ENCODE measurements around the gene LGR6.

LGR6 gene

GRCh38 chr1:202220733-202221132 is 27.1 kb downstream of the LGR6 start:
- DNase-seq, result no peak

- DNase-seq, result peak; percentile 53
Measured at GRCh38 chr1:202221911-202222909, 28.6 kb downstream of the LGR6 start.

- DNase-seq, result no peak
Measured at GRCh38 chr1:202223121-202223860, 29.7 kb downstream of the LGR6 start.

GRCh38 chr1:202224453-202224852 is 30.9 kb downstream of the LGR6 start:
- DNase-seq, result no peak

- DNase-seq, result no peak
Measured at GRCh38 chr1:202225131-202225530, 31.5 kb downstream of the LGR6 start.

GRCh38 chr1:202227053-202227672 is 33.6 kb downstream of the LGR6 start:
- peak; percentile 38 for DNase-seq

- no peak for DNase-seq
Measured at GRCh38 chr1:202227997-202228401, 34.4 kb downstream of the LGR6 start.

- DNase-seq, result no peak
Measured at GRCh38 chr1:202228484-202229122, 35.0 kb downstream of the LGR6 start.

- DNase-seq, result no peak
Measured at GRCh38 chr1:202229376-202229775, 35.8 kb downstream of the LGR6 start.

- no peak for DNase-seq
Measured at GRCh38 chr1:202230061-202230938, 36.7 kb downstream of the LGR6 start.

GRCh38 chr1:202230939-202231645 is 37.5 kb downstream of the LGR6 start:
- DNase-seq, result peak; percentile 24

GRCh38 chr1:202233171-202233570 is 39.6 kb downstream of the LGR6 start:
- no peak for DNase-seq

- DNase-seq, result peak; percentile 48
Measured at GRCh38 chr1:202233804-202234203, 40.2 kb downstream of the LGR6 start.

GRCh38 chr1:202234331-202235002 is 40.9 kb downstream of the LGR6 start:
- peak; percentile 93 for DNase-seq

GRCh38 chr1:202235003-202235660 is 41.5 kb downstream of the LGR6 start:
- DNase-seq, result peak; percentile 11

GRCh38 chr1:202235856-202236837 is 42.5 kb downstream of the LGR6 start:
- peak; percentile 99 for DNase-seq

- peak; percentile 35 for DNase-seq
Measured at GRCh38 chr1:202237052-202237451, 43.5 kb downstream of the LGR6 start.

- no peak for DNase-seq
Measured at GRCh38 chr1:202238914-202239313, 45.3 kb downstream of the LGR6 start.

Data from fibroblast of skin of back (primary cell).